Suppressor macrophage treated with lipopolysaccharide for 4 hours (primary cell): ENCODE measurements around the gene CRABP2.

Source experiments
- DNase-seq: peaks from one replicate; pipeline ENCODE4 v3.0.0-alpha.2; 2020

Gene CRABP2

GRCh38 chr1:156689035-156689952, 16.1 kb downstream of the CRABP2 start:
- peak; percentile 86 for DNase-seq

- DNase-seq, result peak; percentile 31
These were observed 21.1 kb downstream of the CRABP2 start for GRCh38 chr1:156684227-156684782.

DNA sequence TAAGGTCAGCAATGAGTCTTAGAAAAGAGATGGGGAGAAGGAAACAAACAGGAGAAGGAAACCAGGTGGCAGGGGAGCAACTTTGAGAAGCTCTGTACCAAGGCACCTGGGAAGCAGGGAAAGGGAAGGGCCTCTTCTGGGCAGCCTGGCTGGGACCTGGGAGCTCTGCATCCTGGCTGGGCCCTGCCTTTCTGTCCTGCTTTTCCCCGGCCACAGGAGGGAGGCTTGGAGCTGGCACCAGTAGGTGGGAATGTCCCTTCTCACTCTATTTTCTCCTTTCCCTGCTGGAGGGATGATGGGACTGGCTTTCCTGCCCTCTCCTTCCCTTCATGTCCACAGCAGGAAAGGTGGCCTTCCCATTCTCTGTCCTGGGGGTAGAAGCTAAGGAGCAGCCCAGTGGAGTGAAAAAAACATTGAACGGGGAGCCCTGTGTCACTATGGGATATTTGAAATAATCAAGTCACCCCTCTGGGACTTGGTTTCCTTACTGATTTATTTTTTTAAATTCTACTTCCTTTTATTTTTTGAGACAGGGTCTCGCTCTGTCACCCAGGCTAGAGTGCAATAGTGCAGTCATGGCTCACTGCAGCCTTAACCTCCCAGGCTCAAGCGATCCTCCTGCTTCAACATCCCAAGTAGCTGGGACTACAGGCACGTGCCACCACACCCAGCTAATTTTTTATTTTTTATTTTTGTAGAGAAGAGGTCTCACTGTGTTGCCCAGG, 23.1 kb downstream of the CRABP2 start:
- no peak for DNase-seq

GRCh38 chr1:156681196-156681960, 24.0 kb downstream of the CRABP2 start:
- DNase-seq, result no peak

DNA sequence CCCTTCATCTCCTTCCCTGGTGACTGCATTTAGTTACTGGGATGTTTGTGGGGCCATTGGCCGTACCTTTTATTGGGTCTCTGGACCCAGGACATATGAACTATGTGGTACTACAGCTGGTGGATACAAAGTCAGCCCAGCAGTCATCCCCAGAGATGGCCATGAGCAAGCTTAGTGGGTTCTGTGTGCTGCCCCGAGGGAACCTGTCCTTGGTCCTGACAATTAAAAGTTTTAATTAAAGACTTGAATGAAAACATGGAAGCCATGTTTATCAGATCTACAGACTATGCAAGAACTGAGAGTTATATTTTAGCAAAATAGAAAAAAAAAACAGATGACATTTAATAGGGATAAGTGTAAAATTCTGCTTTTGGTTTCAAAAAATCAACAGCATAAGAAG, 25.3 kb downstream of the CRABP2 start:
- no peak for DNase-seq

DNA sequence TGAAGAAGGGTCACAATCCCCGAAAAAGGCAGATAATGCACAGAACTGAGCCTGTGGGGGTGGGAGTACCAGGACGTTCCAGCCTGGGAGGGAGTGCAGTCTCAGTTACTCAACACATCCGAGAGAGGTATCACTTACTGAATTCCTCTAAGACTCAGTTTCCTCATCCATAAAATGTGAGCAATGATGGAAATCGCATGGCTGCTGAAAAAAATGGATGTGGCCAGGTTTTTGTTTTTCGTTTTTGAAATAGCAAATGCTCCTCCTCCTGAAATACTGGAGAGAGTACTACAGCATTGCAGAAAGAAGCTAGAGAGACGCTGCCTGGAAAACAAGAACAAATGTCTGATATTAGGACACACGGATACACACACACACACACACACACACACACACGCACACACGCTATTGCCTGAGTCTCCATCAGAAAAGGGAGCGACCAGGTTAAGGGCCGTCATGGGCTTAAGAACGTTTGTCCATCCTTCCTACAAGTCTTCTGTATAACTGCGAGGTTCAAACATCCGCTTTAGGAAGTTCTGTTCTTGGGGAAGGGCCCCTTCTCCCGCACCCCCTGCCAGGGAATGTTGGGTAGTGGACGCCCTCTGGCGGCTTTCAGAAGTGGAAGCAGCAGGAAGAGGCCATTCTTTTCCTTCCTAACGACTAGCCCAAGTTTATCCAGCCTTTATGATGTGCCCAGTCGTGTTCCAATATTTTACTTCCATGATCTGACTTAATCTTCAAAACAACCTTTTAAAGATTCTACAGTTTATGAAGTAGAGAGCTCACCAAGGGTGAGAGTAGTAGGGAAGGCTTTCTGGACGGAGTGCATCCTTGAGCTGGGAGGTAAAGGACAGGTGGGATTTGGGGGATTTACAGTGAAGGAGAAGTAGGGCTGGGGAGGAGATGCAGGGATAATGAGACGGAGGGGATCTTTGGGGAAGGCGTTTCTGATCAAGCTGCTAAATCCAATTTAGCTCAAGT, 27.5 kb downstream of the CRABP2 start:
- DNase-seq, result peak; percentile 61

- DNase-seq, result peak; percentile 35
These were observed 28.4 kb downstream of the CRABP2 start, which contains the start of gene NES for GRCh38 chr1:156676820-156677615. Gene NES, minus strand, starts transcription at chr1:156677407. Its CDS starts 143 bp downstream, at chr1:156677264.

- DNase-seq, result no peak
These were observed 29.1 kb downstream of the CRABP2 start for GRCh38 chr1:156676114-156676819.

GRCh38 chr1:156675210-156676113, 29.9 kb downstream of the CRABP2 start:
- DNase-seq, result no peak

GRCh38 chr1:156673387-156674121, 31.8 kb downstream of the CRABP2 start:
- peak; percentile 41 for DNase-seq

DNA sequence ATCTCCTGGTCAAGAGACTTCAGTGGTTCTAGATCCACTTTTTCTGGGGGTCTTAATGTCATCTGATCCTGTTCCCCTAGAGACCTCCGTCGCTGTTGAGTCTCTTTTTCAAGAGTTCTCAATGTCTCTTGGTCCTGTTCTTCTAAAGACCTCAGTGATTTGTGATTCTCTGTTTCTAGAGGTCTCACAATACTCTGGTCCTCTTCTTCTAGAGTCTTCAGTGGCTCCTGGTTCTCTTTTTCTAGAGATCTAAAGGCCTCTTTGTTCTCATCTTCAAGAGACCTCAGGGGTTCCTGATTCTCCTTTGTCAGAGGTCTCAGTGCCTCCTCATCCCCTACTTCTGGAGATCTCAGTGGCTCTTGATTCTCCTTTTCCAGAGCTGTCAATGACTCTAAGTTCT, 33.6 kb downstream of the CRABP2 start:
- DNase-seq, result no peak

- no peak for DNase-seq
These were observed 34.6 kb downstream of the CRABP2 start for GRCh38 chr1:156670791-156671190.

DNA sequence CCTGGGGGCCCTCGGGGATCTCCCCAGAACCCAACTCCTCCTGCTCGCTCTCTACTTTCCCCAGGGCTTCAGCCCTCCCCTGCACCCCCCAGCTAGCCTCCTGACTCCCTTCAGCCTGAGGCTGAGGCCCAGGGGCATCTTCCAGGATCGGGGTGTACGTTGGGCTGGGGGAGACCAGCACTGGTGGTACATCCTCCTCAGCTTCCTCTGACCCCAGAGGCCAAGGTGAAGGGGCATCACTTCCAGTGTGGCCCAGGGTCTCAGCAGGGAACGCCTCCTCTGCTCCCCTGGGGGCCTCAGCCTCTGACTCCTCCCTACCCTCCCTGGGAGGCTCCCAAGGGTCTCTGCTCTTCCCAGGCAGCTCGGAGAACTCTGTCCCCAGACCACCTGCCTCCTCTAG, 35.0 kb downstream of the CRABP2 start:
- no peak for DNase-seq

DNA sequence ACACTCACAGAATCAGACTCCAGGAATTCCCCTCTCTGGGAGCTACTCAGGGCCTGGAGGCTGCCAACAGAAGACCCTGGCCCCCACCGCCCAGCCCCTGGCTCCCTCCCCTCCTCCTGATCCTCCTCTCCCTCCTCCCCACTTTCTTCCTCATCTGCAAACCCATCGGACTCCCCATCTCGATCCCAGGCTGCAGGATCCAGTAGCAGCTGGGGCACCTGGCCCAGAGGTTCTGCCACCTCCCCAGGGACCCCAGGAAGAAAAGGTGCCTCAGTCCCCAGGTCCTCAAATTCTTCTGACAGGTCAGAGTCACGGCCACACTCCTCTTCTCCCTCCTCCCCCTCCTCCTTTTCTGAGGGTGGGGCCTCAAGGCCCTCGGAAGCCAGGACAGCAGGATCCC, 35.6 kb downstream of the CRABP2 start:
- no peak for DNase-seq

DNA sequence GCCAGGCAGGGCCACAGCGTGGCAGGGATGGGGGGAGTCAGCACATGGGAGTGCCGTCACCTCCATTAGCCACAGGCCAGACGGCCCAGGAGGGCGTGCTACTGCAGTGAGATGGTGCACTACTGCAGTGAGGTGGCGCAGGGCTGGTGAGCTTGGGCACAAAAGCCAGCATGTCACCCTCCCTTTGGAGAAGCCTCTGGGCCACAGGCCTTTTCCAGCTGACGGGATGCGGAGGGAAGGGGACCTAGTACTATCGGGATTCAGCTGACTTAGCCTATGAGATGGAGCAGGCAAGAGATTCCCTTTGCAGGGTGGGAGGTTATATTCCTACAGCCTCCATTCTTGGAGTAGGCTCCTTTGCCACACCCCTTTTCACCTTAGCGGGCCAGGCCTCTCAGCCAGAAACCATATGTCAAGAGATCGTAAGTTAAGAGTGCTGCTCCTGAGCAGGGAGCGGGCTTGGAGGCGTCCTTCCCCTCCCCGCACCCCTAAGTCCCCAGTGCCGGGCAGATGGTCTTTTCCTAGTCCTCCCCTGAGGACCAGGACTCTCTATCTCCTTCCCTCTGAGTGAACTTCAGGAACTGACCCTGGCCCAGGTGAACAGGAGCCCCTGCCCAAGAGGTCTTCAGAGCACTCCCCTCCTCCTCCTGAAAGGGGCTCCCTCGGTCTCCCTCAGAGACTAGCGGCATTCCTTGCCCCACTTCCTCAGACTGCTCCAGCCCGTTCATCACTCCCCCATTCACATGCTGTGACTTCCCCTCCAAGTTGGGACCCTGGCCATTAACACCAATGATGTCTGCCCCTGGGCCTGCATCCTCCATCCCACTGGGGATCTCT, 36.4 kb downstream of the CRABP2 start:
- no peak for DNase-seq

- no peak for DNase-seq
These were observed 37.2 kb downstream of the CRABP2 start for GRCh38 chr1:156667968-156668709.

- DNase-seq, result no peak
These were observed 37.8 kb downstream of the CRABP2 start for GRCh38 chr1:156667610-156667967.
